Measurements from ENCODE around the gene ARL6IP6. TPM values are rescaled to one million over a fixed set of nuclear protein-coding genes. Genes with fewer than 3 reads are reported as not detected.

The ARL6IP6 gene
- total and polyA plus RNA-seq, 8 donors = 2.2 to 134 (median 12.8) TPM

DNA sequence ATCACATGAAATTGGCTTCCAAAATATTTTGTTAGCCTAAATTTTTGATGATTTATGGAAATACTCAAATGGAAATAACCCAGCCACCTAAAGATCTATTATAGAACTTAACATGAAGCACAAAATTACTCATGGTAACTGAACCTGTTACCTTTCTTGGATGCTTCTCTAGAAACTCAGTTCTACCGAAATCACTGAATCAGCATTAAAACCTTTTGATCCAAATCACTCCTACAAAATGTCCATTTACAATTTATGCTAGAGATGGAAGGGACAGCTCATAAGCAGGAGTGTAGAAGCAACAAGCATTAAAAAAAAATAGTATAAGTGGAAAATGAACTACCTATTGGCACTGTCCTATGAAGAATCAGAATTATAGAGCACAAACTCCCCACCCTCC lies 3.3 kb upstream of the ARL6IP6 start:
- intact Hi-C loops (cut with DNase I; ENCODE audit: low total_unique reads) = no loop called here
- Histone ChIP-seq H3K9me3 (no peaks in the 10 kb centered on the region), H3K4me3 (no peak overlapping the region), H3K4me1 (peaks cover 21 to 54% (median 38%) of the 10 kb centered on the region in 4 donors), H3K36me3 (peaks cover 2 to 41% (median 32%) of the 10 kb centered on the region in 4 donors), H3K27me3 (no peaks in the 10 kb centered on the region), H3K27ac (no peak overlapping the region)
- DNase-seq = no peak
- TF ChIP-seq POLR2AphosphoS5 (IDR thresholded peaks at IDR 0.05) = no peak
- WGBS, 5 donors = 58 to 80% (median 73%) methylated on average over 1 of the region's 1 CpG

DNA sequence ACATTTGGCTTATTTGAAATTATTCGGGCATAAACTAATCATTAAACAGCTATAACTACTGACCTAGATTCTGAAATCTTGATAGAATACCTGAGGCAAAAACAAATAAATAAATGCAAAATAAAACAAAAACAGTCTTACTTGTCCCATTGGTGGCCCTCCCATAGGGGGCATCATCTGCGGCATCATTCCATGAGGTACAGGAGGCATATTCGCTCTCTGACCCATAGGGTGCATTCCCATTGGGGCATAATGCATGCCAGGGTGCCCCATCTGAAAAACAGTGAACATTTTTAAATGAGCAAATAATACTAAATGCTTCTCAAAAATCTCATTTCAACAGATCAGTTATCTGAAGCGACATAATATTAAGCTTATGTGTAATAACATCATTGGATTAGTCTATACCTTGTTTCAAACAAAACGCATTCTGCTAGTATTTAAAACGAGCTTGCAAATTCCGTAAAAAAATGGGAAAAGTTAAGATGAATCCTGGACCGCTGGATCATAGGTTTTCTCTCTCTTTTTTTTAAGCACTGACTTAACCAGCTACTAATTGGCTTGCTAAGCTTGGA lies 2.5 kb upstream of the ARL6IP6 start:
- H3K4me1 ChIP-seq = peaks cover 29 to 62% (median 43%) of the 10 kb centered on the region in 4 donors
- peak overlapping the region; percentile 74 to 95 (median 92) for H3K4me3 ChIP-seq
- H3K9me3 ChIP-seq = no peaks in the 10 kb centered on the region
- H3K36me3 ChIP-seq = peaks cover 2 to 41% (median 25%) of the 10 kb centered on the region in 4 donors
- WGBS, 5 donors = 21 to 38% (median 23%) methylated on average over 8 of the region's 8 CpGs
- peak in 1 of 2 donors; percentile 62 for DNase-seq
- TF ChIP-seq POLR2AphosphoS5 (IDR thresholded peaks at IDR 0.05) = no peak
- no peak for TF ChIP-seq POLR2A (IDR thresholded peaks at IDR 0.05)
- TF ChIP-seq, protein P1, sequence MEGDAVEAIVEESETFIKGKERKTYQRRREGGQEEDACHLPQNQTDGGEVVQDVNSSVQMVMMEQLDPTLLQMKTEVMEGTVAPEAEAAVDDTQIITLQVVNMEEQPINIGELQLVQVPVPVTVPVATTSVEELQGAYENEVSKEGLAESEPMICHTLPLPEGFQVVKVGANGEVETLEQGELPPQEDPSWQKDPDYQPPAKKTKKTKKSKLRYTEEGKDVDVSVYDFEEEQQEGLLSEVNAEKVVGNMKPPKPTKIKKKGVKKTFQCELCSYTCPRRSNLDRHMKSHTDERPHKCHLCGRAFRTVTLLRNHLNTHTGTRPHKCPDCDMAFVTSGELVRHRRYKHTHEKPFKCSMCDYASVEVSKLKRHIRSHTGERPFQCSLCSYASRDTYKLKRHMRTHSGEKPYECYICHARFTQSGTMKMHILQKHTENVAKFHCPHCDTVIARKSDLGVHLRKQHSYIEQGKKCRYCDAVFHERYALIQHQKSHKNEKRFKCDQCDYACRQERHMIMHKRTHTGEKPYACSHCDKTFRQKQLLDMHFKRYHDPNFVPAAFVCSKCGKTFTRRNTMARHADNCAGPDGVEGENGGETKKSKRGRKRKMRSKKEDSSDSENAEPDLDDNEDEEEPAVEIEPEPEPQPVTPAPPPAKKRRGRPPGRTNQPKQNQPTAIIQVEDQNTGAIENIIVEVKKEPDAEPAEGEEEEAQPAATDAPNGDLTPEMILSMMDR (IDR thresholded peaks at IDR 0.05) = no peak
- no peak for TF ChIP-seq EP300 (IDR thresholded peaks at IDR 0.05)
- no peak overlapping the region for H3K27ac ChIP-seq
- intact Hi-C loops (cut with DNase I; ENCODE audit: low total_unique reads) = no loop called here
- H3K27me3 ChIP-seq = no peaks in the 10 kb centered on the region

DNA sequence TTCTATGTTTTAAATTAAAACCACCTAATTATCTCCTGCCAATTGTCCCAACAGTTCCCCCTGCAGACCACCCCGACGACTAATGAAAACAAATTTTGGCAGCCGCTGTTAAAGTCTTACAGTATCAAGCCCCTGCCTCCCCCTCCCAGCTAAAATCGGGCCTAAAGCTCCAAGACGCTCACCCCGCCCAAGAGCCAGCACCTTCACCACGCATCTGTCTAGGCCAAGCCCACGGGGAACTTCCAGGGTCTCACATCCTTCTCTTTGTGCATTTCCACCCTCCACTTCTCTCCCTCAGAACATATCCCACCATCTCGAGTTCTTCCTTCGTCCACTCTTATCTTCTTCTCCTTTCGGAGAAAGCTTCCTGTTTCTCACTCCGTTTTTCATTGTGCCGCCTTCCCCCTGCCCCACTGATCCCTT lies 1.6 kb upstream of the ARL6IP6 start:
- H3K4me1 ChIP-seq = peaks cover 30 to 66% (median 43%) of the 10 kb centered on the region in 4 donors
- H3K9me3 ChIP-seq = no peaks in the 10 kb centered on the region
- peak in 1 of 2 donors; percentile 68 for DNase-seq
- intact Hi-C loops (cut with DNase I; ENCODE audit: low total_unique reads) = no loop called here
- no peaks in the 10 kb centered on the region for H3K27me3 ChIP-seq
- no peak for TF ChIP-seq POLR2AphosphoS5 (IDR thresholded peaks at IDR 0.05)
- no peak for TF ChIP-seq POLR2A (IDR thresholded peaks at IDR 0.05)
- no peak for TF ChIP-seq EP300 (IDR thresholded peaks at IDR 0.05)
- TF ChIP-seq, protein P1 (IDR thresholded peaks at IDR 0.05) = no peak
- 0 to 1% (median 0%) methylated on average over 13 of the region's 13 CpGs for WGBS, 5 donors
- peak overlapping the region; percentile 97 to 98 (median 98) for H3K27ac ChIP-seq
- H3K36me3 ChIP-seq = peaks cover 2 to 40% (median 23%) of the 10 kb centered on the region in 4 donors
- H3K4me3 ChIP-seq = peak overlapping the region; percentile 74 to 95 (median 92)

DNA sequence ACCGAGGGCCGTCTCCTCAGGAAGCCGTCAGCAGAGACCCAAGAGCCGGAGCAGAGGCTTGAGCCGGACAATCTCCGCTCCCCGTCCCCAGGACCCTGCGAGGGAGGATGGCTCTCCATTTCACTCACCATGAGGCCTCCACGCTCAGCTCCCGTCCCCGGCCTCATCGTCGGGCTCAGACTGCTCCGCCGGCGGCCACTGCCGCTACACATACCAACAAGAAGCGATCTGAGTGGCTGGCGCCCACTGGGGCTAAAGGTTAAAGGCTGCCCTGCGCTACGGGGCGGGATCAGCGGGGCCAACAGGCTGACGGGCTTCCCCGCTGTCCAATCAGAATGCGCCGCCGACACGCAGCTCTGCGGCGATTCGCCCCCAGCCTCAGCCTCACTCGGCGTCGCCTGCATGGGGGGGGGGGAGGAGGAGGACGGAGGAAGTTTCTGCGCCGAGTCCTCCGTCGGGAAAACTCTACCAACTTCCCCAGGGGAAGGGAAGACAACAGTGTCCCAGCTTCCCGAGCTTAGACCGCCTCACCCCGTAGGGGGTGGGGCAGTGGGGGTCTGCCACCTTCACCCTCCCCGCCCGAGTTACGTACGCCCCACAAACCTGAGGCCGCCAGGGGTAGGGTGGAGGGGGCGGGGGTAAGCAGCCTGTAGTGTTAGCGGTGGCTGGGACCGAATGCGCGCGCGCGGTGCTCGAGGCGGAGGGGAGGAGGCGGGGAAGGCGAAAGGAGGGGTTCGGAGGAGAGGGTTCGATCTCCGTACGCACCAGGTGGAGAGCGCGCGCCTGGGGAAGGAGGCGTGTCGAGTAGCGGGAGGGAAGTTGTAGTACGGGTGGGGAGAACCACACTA lies 968 bp upstream of the ARL6IP6 start, which contains the start of gene PRPF40A:
PRPF40A (minus strand) TSS at position 234 of the 848 bp plus-strand sequence; CDS start at position 212, 22 bp downstream.
- H3K4me3 ChIP-seq = peak within 1 kb of the TSS; percentile 74 to 95 (median 92)
- peaks cover 2 to 33% (median 18%) of the 10 kb centered on the region in 4 donors for H3K36me3 ChIP-seq
- WGBS, 5 donors = 0 to 1% (median 0%) methylated on average over 59 to 71 of the region's 71 CpGs
- TF ChIP-seq POLR2A (IDR thresholded peaks at IDR 0.05) = peak in 2 of 4 donors; percentile 41 to 57
- TF ChIP-seq, protein P1 (IDR thresholded peaks at IDR 0.05) = peak in 1 of 7 experiments; percentile 30
- peak; percentile 92 to 98 (median 94) for TF ChIP-seq POLR2AphosphoS5 (IDR thresholded peaks at IDR 0.05)
- no peak for TF ChIP-seq EP300 (IDR thresholded peaks at IDR 0.05)
- intact Hi-C loops (cut with DNase I; ENCODE audit: low total_unique reads) = no loop called here
- H3K27ac ChIP-seq = peak within 1 kb of the TSS; percentile 97 to 98 (median 98)
- peaks cover 30 to 67% (median 42%) of the 10 kb centered on the region in 4 donors for H3K4me1 ChIP-seq
- H3K27me3 ChIP-seq = no peaks in the 10 kb centered on the region
- peak; percentile 99 to 100 for DNase-seq
- no peaks in the 10 kb centered on the region for H3K9me3 ChIP-seq
